CD4-positive, alpha-beta T cell treated with Interleukin-4 for 4 hours (primary cell): ENCODE data around the gene FBLIM1.

Experiments
- DNase-seq: peaks from one replicate; pipeline ENCODE4 v3.0.0-alpha.2; 2020

The FBLIM1 gene

GRCh38 chr1:15731735-15732685 lies 26.6 kb upstream of the FBLIM1 start:
- DNase-seq, result no peak

- no peak for DNase-seq
Measured at GRCh38 chr1:15732686-15733081, 25.9 kb upstream of the FBLIM1 start.

GRCh38 chr1:15733218-15733725 lies 25.3 kb upstream of the FBLIM1 start:
- no peak for DNase-seq

- DNase-seq, result no peak
Measured at GRCh38 chr1:15733726-15734226, 24.8 kb upstream of the FBLIM1 start.

GRCh38 chr1:15734296-15734695 lies 24.3 kb upstream of the FBLIM1 start:
- no peak for DNase-seq

GRCh38 chr1:15734901-15735300 lies 23.7 kb upstream of the FBLIM1 start:
- no peak for DNase-seq

GRCh38 chr1:15735304-15736037 lies 23.1 kb upstream of the FBLIM1 start:
- DNase-seq, result no peak

- DNase-seq, result no peak
Measured at GRCh38 chr1:15736038-15736891, 22.3 kb upstream of the FBLIM1 start, which contains the start of gene SLC25A34. Gene SLC25A34, plus strand, starts transcription at chr1:15736258. Its CDS starts 228 bp downstream, at chr1:15736486.

GRCh38 chr1:15736892-15737261 lies 21.7 kb upstream of the FBLIM1 start:
- DNase-seq, result no peak

GRCh38 chr1:15737324-15738319 lies 21.0 kb upstream of the FBLIM1 start:
- DNase-seq, result no peak

- no peak for DNase-seq
Measured at GRCh38 chr1:15738416-15739113, 20.0 kb upstream of the FBLIM1 start.

- no peak for DNase-seq
Measured at GRCh38 chr1:15739259-15739658, 19.3 kb upstream of the FBLIM1 start.

- DNase-seq, result no peak
Measured at GRCh38 chr1:15739745-15740144, 18.9 kb upstream of the FBLIM1 start.

- peak; percentile 46 for DNase-seq
Measured at GRCh38 chr1:15740924-15741850, 17.4 kb upstream of the FBLIM1 start.

GRCh38 chr1:15742339-15742801 lies 16.2 kb upstream of the FBLIM1 start, which contains the start of gene TMEM82:
Gene TMEM82, plus strand, starts transcription at chr1:15742499. Its CDS starts 61 bp downstream, at chr1:15742560.
- DNase-seq, result no peak

- no peak for DNase-seq
Measured at GRCh38 chr1:15744122-15744679, 14.4 kb upstream of the FBLIM1 start.

- DNase-seq, result no peak
Measured at GRCh38 chr1:15747378-15747777, 11.2 kb upstream of the FBLIM1 start.

- no peak for DNase-seq
Measured at GRCh38 chr1:15748264-15748663, 10.3 kb upstream of the FBLIM1 start.
